OCI-LY3 (cell line): ENCODE measurements around the gene PPWD1.
"Not testable (repeated sequence)": the region's sequence is repeated elsewhere in the genome, so short reads cannot be mapped to it uniquely, and the experiment has no call there.

Source experiments
- H2AFZ ChIP-seq: fragments of 200-600, 300-600 bp; shearing (Covaris generic); 2 replicates; pipeline ENCODE4 v1.6.0; 2014; ENCODE audit warnings: antibody characterized with exemption, low read depth, low read length
- H3K27ac ChIP-seq: fragments of 200-600, 300-600 bp; sonication (generic); 2 replicates; pipeline ENCODE4 v1.5.1; 2014; ENCODE audit warnings: mild to moderate bottlenecking, low read length, moderate library complexity, mixed read lengths
- H3K27me3 ChIP-seq: fragments of 200-600, 300-600 bp; sonication (generic); 2 replicates; pipeline ENCODE4 v1.6.1; 2014; ENCODE audit warnings: low read depth, low read length, mixed read lengths
- H3K36me3 ChIP-seq: fragments of 200-600, 300-600 bp; sonication (generic); replicated peaks from 2 replicates; pipeline ENCODE3; 2014; ENCODE audit warnings: low read depth, low read length, mixed read lengths
- H3K4me1 ChIP-seq: fragments of 300-600, 200-600 bp; sonication (generic); 2 replicates; pipeline ENCODE4 v1.6.1; 2014; ENCODE audit warnings: low read length, mixed read lengths
- H3K4me2 ChIP-seq: fragments of 200-600, 300-600 bp; sonication (generic); 2 replicates; pipeline ENCODE4 v1.6.1; 2014; ENCODE audit warnings: low read length, mixed read lengths
- H3K4me3 ChIP-seq: fragments of 300-600, 200-600 bp; sonication (generic); 2 replicates; pipeline ENCODE4 v1.5.1; 2014; ENCODE audit warnings: antibody characterized with exemption, mild to moderate bottlenecking, low read length, moderate library complexity
- H3K79me2 ChIP-seq: fragments of 300-600, 200-600 bp; shearing (Covaris generic); 2 replicates; pipeline ENCODE4 v1.6.1; 2014; ENCODE audit warnings: mild to moderate bottlenecking, low read length, mixed read lengths
- H3K9ac ChIP-seq: fragments of 300-600, 200-600 bp; shearing (Covaris generic); 2 replicates; pipeline ENCODE4 v1.6.0; 2014; ENCODE audit warnings: mild to moderate bottlenecking, low read length, moderate library complexity
- H3K9me3 ChIP-seq: fragments of 200-600, 300-600 bp; shearing (Covaris generic); 2 replicates; pipeline ENCODE4 v1.6.1; 2014; ENCODE audit warnings: low read length, mixed read lengths; ENCODE audit not compliant: insufficient read depth
- H4K20me1 ChIP-seq: fragments of 200-600, 300-600 bp; sonication (generic); 2 replicates; pipeline ENCODE4 v1.6.1; 2016; ENCODE audit warnings: low read length, mixed read lengths; ENCODE audit not compliant: insufficient read depth
- EZH2phosphoT487 ChIP-seq: fragments of 200-600 bp; shearing (Covaris generic); IDR thresholded peaks from 2 replicates; pipeline ENCODE4 v1.6.1; 2018; ENCODE audit warnings: antibody characterized with exemption, mixed run types, low read depth
- TF ChIP-seq, protein P1 (sequence below): fragments of 200-600, 300-600 bp; sonication (generic); IDR thresholded peaks from 2 replicates; pipeline ENCODE4 v1.5.1; 2014; ENCODE audit warnings: antibody characterized with exemption, low read length, low read depth

The PPWD1 gene

GRCh38 chr5:65588694-65589093 lies 25.6 kb downstream of the PPWD1 start:
- H3K36me3 ChIP-seq: peaks cover 22% of the 10 kb centered on the region
- H3K79me2 ChIP-seq: no peaks in the 10 kb centered on the region
- no peak overlapping the region for H2AFZ ChIP-seq
- no peaks in the 10 kb centered on the region for H3K27me3 ChIP-seq
- TF ChIP-seq EZH2phosphoT487: no peak
- TF ChIP-seq, protein P1, sequence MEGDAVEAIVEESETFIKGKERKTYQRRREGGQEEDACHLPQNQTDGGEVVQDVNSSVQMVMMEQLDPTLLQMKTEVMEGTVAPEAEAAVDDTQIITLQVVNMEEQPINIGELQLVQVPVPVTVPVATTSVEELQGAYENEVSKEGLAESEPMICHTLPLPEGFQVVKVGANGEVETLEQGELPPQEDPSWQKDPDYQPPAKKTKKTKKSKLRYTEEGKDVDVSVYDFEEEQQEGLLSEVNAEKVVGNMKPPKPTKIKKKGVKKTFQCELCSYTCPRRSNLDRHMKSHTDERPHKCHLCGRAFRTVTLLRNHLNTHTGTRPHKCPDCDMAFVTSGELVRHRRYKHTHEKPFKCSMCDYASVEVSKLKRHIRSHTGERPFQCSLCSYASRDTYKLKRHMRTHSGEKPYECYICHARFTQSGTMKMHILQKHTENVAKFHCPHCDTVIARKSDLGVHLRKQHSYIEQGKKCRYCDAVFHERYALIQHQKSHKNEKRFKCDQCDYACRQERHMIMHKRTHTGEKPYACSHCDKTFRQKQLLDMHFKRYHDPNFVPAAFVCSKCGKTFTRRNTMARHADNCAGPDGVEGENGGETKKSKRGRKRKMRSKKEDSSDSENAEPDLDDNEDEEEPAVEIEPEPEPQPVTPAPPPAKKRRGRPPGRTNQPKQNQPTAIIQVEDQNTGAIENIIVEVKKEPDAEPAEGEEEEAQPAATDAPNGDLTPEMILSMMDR: no peak
- H3K4me1 ChIP-seq: no peaks in the 10 kb centered on the region
- H3K4me3 ChIP-seq: no peak overlapping the region
- no peaks in the 10 kb centered on the region for H3K9me3 ChIP-seq
- no peak overlapping the region for H3K27ac ChIP-seq
- H4K20me1 ChIP-seq: no peaks in the 10 kb centered on the region
- no peak overlapping the region for H3K4me2 ChIP-seq
- H3K9ac ChIP-seq: no peak overlapping the region

GRCh38 chr5:65601761-65602160 lies 38.7 kb downstream of the PPWD1 start:
- H3K27ac ChIP-seq, H3K4me3 ChIP-seq, H3K36me3 ChIP-seq, H3K9ac ChIP-seq, H3K4me2 ChIP-seq, H2AFZ ChIP-seq, H3K79me2 ChIP-seq, H3K9me3 ChIP-seq, H4K20me1 ChIP-seq, H3K4me1 ChIP-seq, H3K27me3 ChIP-seq: not testable (repeated sequence)

DNA sequence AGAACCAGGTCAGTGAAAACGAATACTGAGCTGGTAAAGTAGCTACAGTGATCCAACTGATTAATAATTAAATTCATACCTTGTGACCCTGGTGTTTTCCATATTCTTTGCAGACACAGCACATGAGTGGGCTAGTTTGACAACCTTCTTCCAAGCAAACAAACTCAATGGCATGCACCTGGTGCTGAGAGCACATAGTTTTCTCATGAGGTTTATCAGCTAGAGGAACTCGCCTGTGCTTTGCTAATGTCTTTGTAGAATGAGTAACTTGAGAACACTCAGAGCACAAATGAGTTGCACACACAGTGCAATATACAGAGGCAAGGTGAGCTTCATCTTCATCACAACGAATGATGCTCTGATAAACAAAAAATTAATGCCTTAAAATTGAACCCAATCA lies 48.4 kb downstream of the PPWD1 start:
- H3K4me2 ChIP-seq: no peak overlapping the region
- H3K79me2 ChIP-seq: no peaks in the 10 kb centered on the region

DNA sequence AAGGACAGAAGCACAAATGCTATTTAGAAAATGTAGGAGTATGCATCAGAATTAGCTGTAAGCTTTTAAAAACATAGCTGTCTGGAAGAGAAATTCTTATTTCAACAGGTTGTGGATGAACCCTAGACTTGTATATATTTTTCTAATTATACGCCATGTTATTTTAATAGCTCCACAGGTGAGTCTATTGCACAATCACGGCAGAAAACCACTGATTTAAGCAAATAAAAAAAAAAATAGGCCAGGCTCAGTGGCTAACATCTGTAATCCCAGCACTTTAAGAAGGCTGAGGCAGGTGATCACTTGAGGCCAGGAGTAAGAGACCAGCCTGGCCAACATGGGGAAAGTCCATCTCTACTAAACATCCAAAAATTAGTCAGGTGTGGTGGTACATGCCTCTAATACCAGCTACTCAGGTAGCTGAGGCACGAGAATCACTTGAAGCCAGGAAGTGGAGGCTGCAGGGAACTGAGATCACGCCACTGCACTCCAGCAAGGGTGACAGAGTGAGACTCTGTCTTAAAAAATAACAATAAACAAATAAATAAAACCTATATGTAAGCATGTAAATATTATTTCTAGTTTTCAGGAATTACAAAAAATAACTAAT lies 49.3 kb downstream of the PPWD1 start:
- H3K4me2 ChIP-seq: no peak overlapping the region
- H2AFZ ChIP-seq: no peak overlapping the region
- TF ChIP-seq, protein P1: no peak
- no peak for TF ChIP-seq EZH2phosphoT487
- H3K36me3 ChIP-seq: peaks cover 8% of the 10 kb centered on the region
- H4K20me1 ChIP-seq: no peaks in the 10 kb centered on the region
- H3K9ac ChIP-seq: no peak overlapping the region
- no peak overlapping the region for H3K27ac ChIP-seq
- no peak overlapping the region for H3K4me3 ChIP-seq
- no peaks in the 10 kb centered on the region for H3K79me2 ChIP-seq
- no peaks in the 10 kb centered on the region for H3K27me3 ChIP-seq
- 0 out of 2 replicates have a peak, but pooled peaks cover 2% of the 10 kb centered on the region for H3K4me1 ChIP-seq
- no peaks in the 10 kb centered on the region for H3K9me3 ChIP-seq

More for the DNA sequence above, 48.4 kb downstream of the PPWD1 start:
- TF ChIP-seq EZH2phosphoT487: no peak
- TF ChIP-seq, protein P1: no peak
- H4K20me1 ChIP-seq: no peaks in the 10 kb centered on the region
- H3K36me3 ChIP-seq: peaks cover 9% of the 10 kb centered on the region
- H3K4me3 ChIP-seq: no peak overlapping the region
- no peak overlapping the region for H3K9ac ChIP-seq
- H3K4me1 ChIP-seq: 0 out of 2 replicates have a peak, but pooled peaks cover 2% of the 10 kb centered on the region
- no peak overlapping the region for H2AFZ ChIP-seq
- no peaks in the 10 kb centered on the region for H3K27me3 ChIP-seq
- no peaks in the 10 kb centered on the region for H3K9me3 ChIP-seq
- no peak overlapping the region for H3K27ac ChIP-seq

GRCh38 chr5:65620021-65620420 lies 56.9 kb downstream of the PPWD1 start:
- Histone ChIP-seq H4K20me1 (no peaks in the 10 kb centered on the region), H3K4me3 (no peak overlapping the region), H3K4me1 (peaks cover 9% of the 10 kb centered on the region), H3K4me2 (no peak overlapping the region), H3K79me2 (peaks cover 21% of the 10 kb centered on the region), H3K27ac (no peak overlapping the region), H3K36me3 (no peaks in the 10 kb centered on the region), H2AFZ (no peak overlapping the region), H3K9ac (no peak overlapping the region), H3K9me3 (no peaks in the 10 kb centered on the region), H3K27me3 (no peaks in the 10 kb centered on the region)
- TF ChIP-seq EZH2phosphoT487: no peak
- TF ChIP-seq, protein P1: no peak

- not testable (repeated sequence) for H3K4me3 ChIP-seq, H3K4me2 ChIP-seq, H2AFZ ChIP-seq
Observed at GRCh38 chr5:65621961-65622360, 58.9 kb downstream of the PPWD1 start.

More at GRCh38 chr5:65621961-65622360, 58.9 kb downstream of the PPWD1 start:
- H3K9ac ChIP-seq, H3K27ac ChIP-seq, H3K36me3 ChIP-seq, H4K20me1 ChIP-seq, H3K27me3 ChIP-seq, H3K9me3 ChIP-seq: not testable (repeated sequence)
- H3K79me2 ChIP-seq: peaks cover 41% of the 10 kb centered on the region
- peaks cover 14% of the 10 kb centered on the region for H3K4me1 ChIP-seq
